Brain pericyte (primary cell): ENCODE results near the gene DAB1.
"Not testable (repeated sequence)": the region's sequence is repeated elsewhere in the genome, so short reads cannot be mapped to it uniquely, and the experiment has no call there.

Experiments
- DNase-seq: peaks from one replicate; pipeline ENCODE4 v3.0.0-alpha.2; 2012; ENCODE audit warnings: low read depth, low spot score

DAB1 gene

GRCh38 chr1:57220905-57221304 lies 203.0 kb downstream of the DAB1 start:
- DNase-seq = not testable (repeated sequence)

- no peak for DNase-seq
Measured at GRCh38 chr1:57218487-57219079, 205.3 kb downstream of the DAB1 start.

- no peak for DNase-seq
Measured at GRCh38 chr1:57217905-57218304, 206.0 kb downstream of the DAB1 start.

GRCh38 chr1:57214951-57215575 lies 208.8 kb downstream of the DAB1 start:
- DNase-seq = no peak

GRCh38 chr1:57210881-57211280 lies 213.0 kb downstream of the DAB1 start:
- DNase-seq = no peak

GRCh38 chr1:57209495-57209894 lies 214.4 kb downstream of the DAB1 start:
- no peak for DNase-seq

GRCh38 chr1:57208741-57209302 lies 215.0 kb downstream of the DAB1 start:
- no peak for DNase-seq

- DNase-seq = no peak
Measured at GRCh38 chr1:57206038-57206437, 217.8 kb downstream of the DAB1 start.

GRCh38 chr1:57204942-57205787 lies 218.7 kb downstream of the DAB1 start:
- no peak for DNase-seq

GRCh38 chr1:57204091-57204490 lies 219.8 kb downstream of the DAB1 start:
- DNase-seq = no peak

- DNase-seq = no peak
Measured at GRCh38 chr1:57202241-57202640, 221.6 kb downstream of the DAB1 start.

- DNase-seq = no peak
Measured at GRCh38 chr1:57198912-57199311, 224.9 kb downstream of the DAB1 start.

- DNase-seq = no peak
Measured at GRCh38 chr1:57195436-57195941, 228.4 kb downstream of the DAB1 start.

GRCh38 chr1:57192222-57192621 lies 231.6 kb downstream of the DAB1 start:
- no peak for DNase-seq

GRCh38 chr1:57190898-57191297 lies 233.0 kb downstream of the DAB1 start:
- no peak for DNase-seq

- no peak for DNase-seq
Measured at GRCh38 chr1:57188168-57188567, 235.7 kb downstream of the DAB1 start.

GRCh38 chr1:57186455-57186854 lies 237.4 kb downstream of the DAB1 start:
- DNase-seq = no peak

- DNase-seq = no peak
Measured at GRCh38 chr1:57179001-57179400, 244.9 kb downstream of the DAB1 start.

- DNase-seq = no peak
Measured at GRCh38 chr1:57175506-57175905, 248.4 kb downstream of the DAB1 start.

- no peak for DNase-seq
Measured at GRCh38 chr1:57172040-57172439, 251.8 kb downstream of the DAB1 start.

GRCh38 chr1:57167997-57168396 lies 255.9 kb downstream of the DAB1 start:
- no peak for DNase-seq

- no peak for DNase-seq
Measured at GRCh38 chr1:57165546-57165945, 258.3 kb downstream of the DAB1 start.
